HG02870 (cell line): ENCODE measurements around the gene PTGDS.

Experiments
- ATAC-seq: cut with Tn5 transposase; IDR thresholded peaks from one replicate; pipeline ENCODE4 v1.9.1; 2021; ENCODE audit warnings: mild to moderate bottlenecking, moderate library complexity; ENCODE audit not compliant: unreplicated experiment

Gene PTGDS

GRCh38 chr9:136957461-136957860 lies 19.8 kb upstream of the PTGDS start:
- ATAC-seq, result no peak

DNA sequence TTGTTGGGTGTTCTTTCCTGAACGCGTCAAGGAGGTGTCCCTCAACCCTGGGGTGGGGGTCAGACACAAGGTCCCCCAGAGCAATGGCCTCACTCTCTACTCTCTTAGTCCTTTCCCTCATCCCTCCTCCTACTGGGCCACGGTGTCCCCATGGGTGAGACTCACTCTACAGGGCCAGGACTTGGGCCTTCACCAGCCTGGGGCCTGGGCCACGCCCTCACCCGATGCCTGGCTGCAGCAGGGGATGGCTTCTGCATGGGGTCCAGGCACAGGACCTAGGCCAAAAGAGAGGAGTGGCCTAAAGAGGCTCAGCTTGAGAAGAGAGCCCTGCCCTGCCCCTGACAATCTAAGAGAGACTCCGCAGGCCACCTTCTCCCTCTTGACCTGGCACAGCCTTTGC lies 19.4 kb upstream of the PTGDS start:
- no peak for ATAC-seq

GRCh38 chr9:136958473-136958872 lies 18.8 kb upstream of the PTGDS start:
- ATAC-seq, result no peak

GRCh38 chr9:136958898-136959850 lies 18.1 kb upstream of the PTGDS start:
- ATAC-seq, result no peak

GRCh38 chr9:136960212-136960937 lies 16.9 kb upstream of the PTGDS start:
- no peak for ATAC-seq

- no peak for ATAC-seq
Measured at GRCh38 chr9:136960938-136961275, 16.4 kb upstream of the PTGDS start.

GRCh38 chr9:136961279-136962065 lies 15.8 kb upstream of the PTGDS start:
- no peak for ATAC-seq

DNA sequence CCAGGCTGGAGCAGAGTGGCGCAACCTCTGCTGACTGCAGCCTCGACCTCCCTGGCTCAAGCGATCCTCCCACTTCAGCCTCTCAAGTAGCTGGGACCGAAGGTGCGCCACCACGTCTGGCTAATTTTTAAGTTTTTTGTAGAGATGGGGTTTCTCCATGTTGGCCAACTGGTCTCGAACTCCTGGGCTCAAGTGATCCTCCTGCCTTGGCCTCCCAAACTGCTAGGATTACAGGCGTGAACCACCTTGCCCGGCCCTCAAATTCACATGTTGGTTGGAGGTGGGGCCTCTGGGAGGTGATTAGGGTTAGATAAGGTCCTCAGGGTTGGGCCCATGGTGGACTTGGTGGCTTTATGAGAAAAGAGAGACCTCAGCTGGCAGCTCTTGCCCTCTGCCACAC lies 15.1 kb upstream of the PTGDS start:
- ATAC-seq, result no peak

DNA sequence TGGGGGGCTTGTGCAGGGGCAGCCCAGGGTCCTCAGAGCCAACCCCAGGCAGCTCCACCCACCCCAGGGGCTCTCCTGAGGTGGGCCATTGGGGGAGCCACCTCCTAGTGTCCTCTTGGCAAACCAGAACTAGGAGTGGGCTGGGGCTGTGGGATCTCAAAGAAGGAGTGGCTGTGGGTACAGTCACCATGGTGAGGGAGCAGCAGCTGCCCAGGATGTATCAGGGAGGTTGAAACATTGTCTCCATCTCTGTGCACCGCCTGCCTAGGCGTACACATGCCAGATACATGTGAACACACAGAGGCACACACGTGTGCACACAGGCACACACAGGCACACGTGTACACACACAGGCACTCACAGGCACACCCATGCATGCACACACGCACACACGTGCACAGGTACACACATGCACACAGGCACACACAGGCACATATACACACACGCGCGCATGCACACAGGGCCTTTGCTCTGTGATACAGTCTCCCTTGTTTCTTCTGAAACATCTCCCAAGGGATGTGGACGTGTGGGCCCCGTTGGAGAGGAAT lies 14.5 kb upstream of the PTGDS start:
- no peak for ATAC-seq

DNA sequence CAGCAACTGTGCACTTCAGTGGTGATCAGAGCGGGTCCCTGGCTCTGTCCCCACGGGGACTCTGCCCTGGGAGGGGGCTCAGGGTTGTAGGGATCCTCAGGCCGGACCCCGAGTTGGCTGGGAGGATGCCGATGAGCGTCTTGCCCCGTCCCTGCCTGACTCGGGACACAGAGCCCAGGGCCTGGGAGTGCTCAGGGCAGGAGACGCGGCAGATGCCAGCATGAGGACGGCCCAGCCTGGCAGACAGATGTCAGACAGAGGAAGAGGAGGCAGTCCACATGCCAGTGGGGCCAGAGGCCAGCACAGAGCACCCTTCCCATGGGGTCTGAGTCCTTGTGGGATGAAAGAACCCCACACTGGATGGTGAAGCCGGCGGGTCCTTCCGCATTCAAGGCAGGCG lies 14.0 kb upstream of the PTGDS start:
- no peak for ATAC-seq

DNA sequence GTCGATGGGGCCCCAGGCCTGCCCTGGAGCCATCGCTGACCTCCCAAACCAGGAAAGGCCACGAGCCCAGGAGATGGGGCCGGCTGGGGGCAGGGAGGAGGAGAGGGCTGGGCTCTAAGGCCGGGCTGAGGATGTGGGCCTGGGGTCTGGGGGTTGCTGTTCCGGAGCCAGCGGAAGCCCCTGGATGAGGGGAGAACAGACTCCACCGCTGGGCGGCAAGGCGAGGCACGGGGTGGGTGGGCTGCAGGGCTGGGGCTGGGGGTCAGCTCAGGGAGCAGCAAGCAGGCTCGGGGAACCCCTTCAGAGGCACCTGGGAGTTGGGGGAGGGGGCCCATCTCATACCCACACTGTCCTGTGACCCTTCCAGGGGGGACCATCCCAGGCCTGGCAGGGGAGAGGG lies 13.6 kb upstream of the PTGDS start:
- no peak for ATAC-seq

- no peak for ATAC-seq
Measured at GRCh38 chr9:136964171-136964689, 13.1 kb upstream of the PTGDS start.

- no peak for ATAC-seq
Measured at GRCh38 chr9:136964833-136965422, 12.4 kb upstream of the PTGDS start.

DNA sequence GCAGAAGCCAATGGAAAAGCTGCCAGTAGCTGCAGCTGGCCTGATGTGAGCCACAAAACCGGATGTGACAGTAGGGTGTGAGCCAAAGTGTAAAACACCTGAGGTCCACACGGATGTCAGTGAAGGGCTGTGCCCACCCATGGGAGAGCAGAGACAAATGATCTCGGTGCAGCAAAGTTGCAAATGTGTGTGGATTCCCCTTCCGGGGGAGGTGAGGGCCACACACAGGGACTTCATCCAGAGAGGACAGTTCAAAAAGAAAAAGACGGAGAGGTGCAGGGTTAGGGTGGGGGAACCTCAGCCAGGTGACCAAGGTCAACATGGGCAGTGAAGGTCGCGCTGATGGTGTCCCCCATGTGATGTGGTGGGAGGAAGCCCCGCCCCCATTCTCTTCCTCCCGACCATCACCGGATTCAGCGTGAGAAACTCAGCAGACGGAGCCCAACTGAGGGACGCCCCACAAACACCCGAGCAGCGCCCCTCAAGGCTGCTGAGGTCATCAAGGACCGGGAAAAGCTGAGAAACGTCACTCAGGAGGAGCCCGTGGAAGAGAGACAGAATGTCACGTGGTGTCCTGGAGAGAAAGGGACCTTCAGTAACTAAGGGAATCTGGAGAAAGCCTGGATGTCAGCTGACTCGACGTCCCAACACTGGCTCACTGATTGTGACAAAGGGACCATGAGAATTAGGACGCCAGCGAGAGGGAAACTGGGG lies 11.4 kb upstream of the PTGDS start:
- ATAC-seq, result no peak

- no peak for ATAC-seq
Measured at GRCh38 chr9:136968333-136969127, 8.8 kb upstream of the PTGDS start.

- no peak for ATAC-seq
Measured at GRCh38 chr9:136969150-136969549, 8.2 kb upstream of the PTGDS start.

GRCh38 chr9:136969774-136970173 lies 7.5 kb upstream of the PTGDS start:
- no peak for ATAC-seq

DNA sequence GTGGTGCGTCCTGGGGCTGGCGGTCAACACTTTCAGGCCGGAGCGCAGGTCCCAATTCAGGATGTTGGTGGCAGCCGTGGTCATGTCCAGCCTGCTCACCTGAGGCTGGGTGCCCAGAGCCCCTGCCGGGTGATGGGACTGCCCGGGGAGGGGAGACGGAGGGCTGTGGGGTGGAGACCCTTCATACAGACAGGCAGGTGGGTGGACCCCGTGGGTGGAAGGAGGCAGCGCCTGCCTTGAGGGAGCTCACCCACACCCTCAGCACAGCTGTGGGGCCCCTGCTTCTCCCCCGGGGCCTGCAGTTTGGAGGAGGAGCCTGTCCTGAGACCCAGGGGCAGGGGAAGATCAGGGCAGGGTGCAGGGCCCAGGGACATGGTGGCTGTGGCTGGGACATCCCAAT lies 6.9 kb upstream of the PTGDS start:
- no peak for ATAC-seq

GRCh38 chr9:136971746-136972145 lies 5.6 kb upstream of the PTGDS start:
- ATAC-seq, result no peak
